Astrocyte (in vitro differentiated cells and primary cell): Measurements from ENCODE around the gene HES7. TPM values are rescaled to one million over a fixed set of nuclear protein-coding genes. Genes with fewer than 3 reads are reported as not detected.

Source experiments
- DNase-seq: peaks from one replicate; pipeline ENCODE4 v3.0.0-alpha.2; 2010; ENCODE audit warnings: low read depth
- FAIRE-seq: peaks from 2 replicates; lab custom pipeline; 2011; peaks lifted over from hg19 to GRCh38; lab: Jason Lieb, UNC
- H2AFZ ChIP-seq: 2 replicates; pipeline ENCODE4 v1.6.0; 2012; ENCODE audit warnings: low read depth, low read length, inconsistent platforms
- H3K27ac ChIP-seq: 2 replicates; pipeline ENCODE4 v1.5.1; 2011; ENCODE audit warnings: low read depth, low read length, inconsistent platforms
- H3K27me3 ChIP-seq: 2 replicates; pipeline ENCODE4 v1.6.0; 2011; ENCODE audit warnings: low read length, inconsistent platforms; ENCODE audit not compliant: insufficient read depth
- H3K36me3 ChIP-seq: 2 replicates; pipeline ENCODE4 v1.5.1; 2011; ENCODE audit warnings: low read length, inconsistent platforms; ENCODE audit not compliant: insufficient read depth
- H3K4me1 ChIP-seq: 2 replicates; pipeline ENCODE4 v1.5.1; 2011; ENCODE audit warnings: low read length, inconsistent platforms; ENCODE audit not compliant: insufficient read depth
- H3K4me2 ChIP-seq: 2 replicates; pipeline ENCODE4 v1.6.0; 2012; ENCODE audit warnings: low read length, inconsistent platforms
- H3K4me3 ChIP-seq: 2 replicates; pipeline ENCODE4 v1.5.1; 2011; ENCODE audit warnings: low read depth, mild to moderate bottlenecking, low read length, inconsistent platforms; ENCODE audit not compliant: insufficient read depth
- H3K79me2 ChIP-seq: 2 replicates; pipeline ENCODE4 v1.6.0; 2012; ENCODE audit warnings: mild to moderate bottlenecking, low read length, inconsistent platforms; ENCODE audit not compliant: insufficient read depth
- H3K9ac ChIP-seq: 2 replicates; pipeline ENCODE4 v1.6.0; 2012; ENCODE audit warnings: mild to moderate bottlenecking, low read length, inconsistent platforms
- H3K9me3 ChIP-seq: 2 replicates; pipeline ENCODE4 v1.5.1; 2012; ENCODE audit warnings: low read depth, mild to moderate bottlenecking, low read length, inconsistent platforms; ENCODE audit not compliant: insufficient read depth
- H4K20me1 ChIP-seq: 2 replicates; pipeline ENCODE4 v1.6.0; 2012; ENCODE audit warnings: low read length, inconsistent platforms; ENCODE audit not compliant: insufficient read depth
- H3K27ac Mint-ChIP-seq: one replicate; pipeline ENCODE4 v1.8.0; 2021; ENCODE audit warnings: mild to moderate bottlenecking, mixed read lengths; ENCODE audit not compliant: unreplicated experiment
- H3K27me3 Mint-ChIP-seq: one replicate; pipeline ENCODE4 v1.8.0; 2021; ENCODE audit warnings: low read depth, mixed read lengths; ENCODE audit not compliant: unreplicated experiment
- H3K36me3 Mint-ChIP-seq: one replicate; pipeline ENCODE4 v1.8.0; 2021; ENCODE audit warnings: low read depth, mixed read lengths; ENCODE audit not compliant: unreplicated experiment
- H3K4me1 Mint-ChIP-seq: one replicate; pipeline ENCODE4 v1.8.0; 2021; ENCODE audit warnings: low read depth, mixed read lengths; ENCODE audit not compliant: unreplicated experiment
- H3K4me3 Mint-ChIP-seq: one replicate; pipeline ENCODE4 v1.8.0; 2021; ENCODE audit warnings: mild to moderate bottlenecking, moderate library complexity, mixed read lengths; ENCODE audit not compliant: unreplicated experiment
- H3K9me3 Mint-ChIP-seq: one replicate; pipeline ENCODE4 v1.8.0; 2021; ENCODE audit warnings: mild to moderate bottlenecking, mixed read lengths; ENCODE audit not compliant: unreplicated experiment
- CTCF ChIP-seq: IDR thresholded peaks from 2 replicates; pipeline ENCODE4 v1.5.1; 2011; ENCODE audit warnings: low read depth, mild to moderate bottlenecking, inconsistent platforms, low read length, moderate library complexity; ENCODE audit not compliant: insufficient read depth
- EZH2 ChIP-seq: IDR thresholded peaks from 2 replicates; pipeline ENCODE4 v1.6.1; 2012; ENCODE audit warnings: mild to moderate bottlenecking, low read length, inconsistent platforms; ENCODE audit not compliant: insufficient read depth
- total RNA-seq: library from RNA; stranded (reverse); gene quantifications from 2 replicates; pipeline ENCODE4 v1.2.1, GENCODE V29; 2021

HES7 gene
- total RNA-seq, 1 donor from 2014 or later = 0.64 TPM

DNA sequence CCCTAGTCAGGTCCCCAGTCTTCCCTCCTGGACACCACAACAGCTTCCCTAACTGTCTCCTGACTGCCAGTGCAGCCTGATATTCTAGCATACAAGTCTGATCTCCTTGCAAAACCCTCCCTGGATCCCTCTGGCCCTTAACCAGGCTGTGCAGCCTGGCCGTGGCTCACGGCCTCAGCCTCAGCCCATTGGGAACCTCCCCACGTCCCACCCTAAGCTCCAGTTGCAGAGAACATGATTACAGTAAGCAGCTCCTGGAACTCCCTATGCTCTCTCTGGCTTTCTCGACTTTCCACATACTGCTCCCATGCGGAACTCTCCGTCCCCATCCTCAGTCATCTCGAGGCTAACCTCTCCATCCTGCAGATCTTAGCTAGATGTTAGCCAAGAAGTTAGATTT, 49.4 kb downstream of the HES7 start:
- no peak overlapping the region for H2AFZ ChIP-seq
- no peaks in the 10 kb centered on the region for H3K79me2 ChIP-seq
- H3K4me1 ChIP-seq = peaks cover 4% of the 10 kb centered on the region
- no peak for FAIRE-seq
- H3K36me3 ChIP-seq = no peaks in the 10 kb centered on the region
- DNase-seq = no peak
- TF ChIP-seq EZH2 = no peak
- no peak for TF ChIP-seq CTCF
- no peak overlapping the region for H3K4me2 ChIP-seq
- Mint-ChIP-seq H3K4me1 (peaks cover 4% of the 10 kb centered on the region), H3K27me3 (peaks cover 92% of the 10 kb centered on the region), H3K4me3 (no peak overlapping the region), H3K36me3 (peaks cover 1% of the 10 kb centered on the region), H3K9me3 (no peaks in the 10 kb centered on the region), H3K27ac (no peak overlapping the region)
- peaks cover 69% of the 10 kb centered on the region for H3K27me3 ChIP-seq
- H4K20me1 ChIP-seq = no peaks in the 10 kb centered on the region
- no peak overlapping the region for H3K9ac ChIP-seq
- H3K27ac ChIP-seq = no peak overlapping the region
- no peaks in the 10 kb centered on the region for H3K9me3 ChIP-seq
- no peak overlapping the region for H3K4me3 ChIP-seq

- no peak overlapping the region for H3K27ac Mint-ChIP-seq
- Histone ChIP-seq H3K4me1 (peaks cover 2% of the 10 kb centered on the region), H3K9me3 (no peaks in the 10 kb centered on the region), H3K36me3 (no peaks in the 10 kb centered on the region), H3K27ac (no peak overlapping the region), H3K9ac (no peak overlapping the region), H3K4me2 (peak overlapping the region; percentile 52), H3K27me3 (peaks cover 63% of the 10 kb centered on the region), H3K79me2 (no peaks in the 10 kb centered on the region), H4K20me1 (no peaks in the 10 kb centered on the region), H3K4me3 (no peak overlapping the region), H2AFZ (peak overlapping the region; percentile 26)
- TF ChIP-seq EZH2 = no peak
- peak; percentile 63 for TF ChIP-seq CTCF
- peaks cover 2% of the 10 kb centered on the region for H3K9me3 Mint-ChIP-seq
- H3K36me3 Mint-ChIP-seq = peaks cover 1% of the 10 kb centered on the region
- H3K4me3 Mint-ChIP-seq = no peak overlapping the region
- peaks cover 95% of the 10 kb centered on the region for H3K27me3 Mint-ChIP-seq
- H3K4me1 Mint-ChIP-seq = peaks cover 4% of the 10 kb centered on the region
- no peak for FAIRE-seq
- peak; percentile 21 for DNase-seq
Measured at GRCh38 chr17:8073627-8074484, 50.0 kb downstream of the HES7 start.
